K562 (cell line): Measurements from ENCODE around the gene AGO4. TPM values are rescaled to one million over a fixed set of nuclear protein-coding genes. Genes with fewer than 3 reads are reported as not detected.

Experiments used
- CREB1 ChIP-seq, 2 experiments: sonication (generic) in 1 of 2; formaldehyde crosslinking in 1 of 2; IDR thresholded peaks; 2 replicates each; pipeline versions ENCODE4 v1.6.1 to v1.8.0; 2012 to 2022; ENCODE audit warnings: inconsistent platforms in 1 of 2, mild to moderate bottlenecking in 1 of 2, missing genetic modification reagents in 1 of 2, moderate library complexity in 1 of 2
- E2F1 ChIP-seq: sonication (generic); formaldehyde crosslinking; IDR thresholded peaks from 2 replicates; pipeline ENCODE4 v1.8.1; 2023; ENCODE audit warnings: mild to moderate bottlenecking, missing genetic modification reagents, moderate library complexity
- EP300 ChIP-seq: IDR thresholded peaks from 2 replicates; pipeline ENCODE4 v1.6.1; 2012; ENCODE audit warnings: low read length, improper control_type of control experiment
- HINFP ChIP-seq: fragments of 450-650 bp; conservative IDR thresholded peaks from 2 replicates; pipeline ENCODE4 v1.6.1; 2016; ENCODE audit warnings: missing genetic modification characterization, low read depth, mild to moderate bottlenecking, control low read depth, missing compliant biosample characterization
- KLF10 ChIP-seq: fragments of 250-450 bp; sonication (Bioruptor Pico); IDR thresholded peaks from 2 replicates; pipeline ENCODE4 v1.6.1; 2021; ENCODE audit warnings: matching md5 sums
- MLX ChIP-seq, 2 experiments: fragments of 450-650 bp in 1 of 2; sonication (generic) in 1 of 2; formaldehyde crosslinking; conservative IDR thresholded peaks; 2 replicates each; pipeline versions ENCODE4 v1.4.0 to v1.8.1; 2020 to 2022; ENCODE audit warnings: mild to moderate bottlenecking in 1 of 2, missing genetic modification reagents in 1 of 2
- RAD51 ChIP-seq: fragments of 450-650 bp; IDR thresholded peaks from 2 replicates; pipeline ENCODE4 v1.7.1; 2016; ENCODE audit warnings: low read depth, mild to moderate bottlenecking, borderline replicate concordance
- RBM34 ChIP-seq: fragments of 200-400 bp; formaldehyde crosslinking; IDR thresholded peaks from 2 replicates; pipeline ENCODE4 v1.6.1; 2018; ENCODE audit warnings: low read length, borderline replicate concordance; ENCODE audit not compliant: insufficient read depth
- SETDB1 ChIP-seq: IDR thresholded peaks from one replicate; pipeline ENCODE4 v1.6.1; 2012; ENCODE audit warnings: low read length, control low read depth, inconsistent platforms
- TCF3 ChIP-seq: sonication (generic); formaldehyde crosslinking; IDR thresholded peaks from 2 replicates; pipeline ENCODE4 v1.4.0; 2020; ENCODE audit warnings: mild to moderate bottlenecking, missing genetic modification reagents
- ZBTB43 ChIP-seq: sonication (generic); formaldehyde crosslinking; IDR thresholded peaks from 2 replicates; pipeline ENCODE4 v1.8.0; 2023; ENCODE audit warnings: mild to moderate bottlenecking, missing genetic modification reagents
- ZNF277 ChIP-seq: fragments of 250-450 bp; sonication (Bioruptor Pico); IDR thresholded peaks from 2 replicates; pipeline ENCODE4 v1.8.0; 2022; ENCODE audit warnings: inconsistent platforms, mild to moderate bottlenecking, moderate library complexity, borderline replicate concordance
- ZNF609 ChIP-seq: sonication (generic); formaldehyde crosslinking; IDR thresholded peaks from 2 replicates; pipeline ENCODE4 v1.8.1; 2023; ENCODE audit warnings: missing genetic modification reagents, mild to moderate bottlenecking, borderline replicate concordance
- polyA plus RNA-seq, 8 experiments: library from polyadenylated mRNA; depleted of rRNA in 4 of 8; stranded (reverse) in 5 of 8; unstranded in 3 of 8; fragments of >200 nt; fragmentation: Nextera tagmentation in 2 of 8; fragmentation: Illumina TruSeq in 1 of 8; extraction: Ambion mirVana in 2 of 8; extraction: Trizol in 1 of 8; gene quantifications; 2 replicates each; pipeline versions ENCODE4 v1.2.1 to v1.2.3, GENCODE V29; 2011 to 2014; ENCODE audit warnings: inconsistent platforms in 1 of 8, missing spikeins in 1 of 8
- total RNA-seq, 7 experiments: library from RNA; depleted of rRNA in 6 of 7; stranded (reverse); fragments of >200 nt in 6 of 7; fragmentation: Illumina TruSeq in 2 of 7; extraction: Trizol in 2 of 7; gene quantifications; 2 replicates each; pipeline versions ENCODE4 v1.2.1 to v1.2.3, GENCODE V29; 2011 to 2021; ENCODE audit warnings: low replicate concordance in 1 of 7

The AGO4 gene
- total and polyA plus RNA-seq, 9 of the 15 experiments (the other 6 are each of a cell fraction or from before 2014, with no cell fraction given): 1.3 to 10.5 (median 6.5) TPM

GRCh38 chr1:35769188-35769758 lies 38.5 kb upstream of the AGO4 start (continued):
- TF ChIP-seq RBM34: no peak; the same call in 1 of the 2 replicates
- no peak for TF ChIP-seq ZBTB43
- TF ChIP-seq KLF10: no peak
- TF ChIP-seq SETDB1: no peak
- no peak for TF ChIP-seq ZNF609 (CRISPR knock-in tag)
- TF ChIP-seq EP300: 0 out of 2 replicates have a peak, but pooled peaks have one; percentile 39
- no peak for TF ChIP-seq RAD51
- no peak for TF ChIP-seq HINFP (tag)
- TF ChIP-seq TCF3 (CRISPR knock-in tag): no peak; the same call in 1 of the 2 replicates
- TF ChIP-seq ZNF277 (CRISPR knock-in tag): no peak
- no peak for TF ChIP-seq E2F1 (CRISPR knock-in tag)
- peak in 1 of 2 experiments; percentile 86; a peak in 1 of 4 replicates for TF ChIP-seq MLX (CRISPR knock-in tag; conservative IDR thresholded peaks at IDR 0.05)
- no peak; the same call in 1 of the 2 replicates for TF ChIP-seq CREB1 (IDR thresholded peaks at IDR 0.05)
- no peak; the same call in 1 of the 2 replicates for TF ChIP-seq CREB1 (CRISPR knock-in tag; IDR thresholded peaks at IDR 0.05)
